Transverse colon (tissue), 4 donors: ENCODE results near the gene NME4. TPM values are rescaled to one million over a fixed set of nuclear protein-coding genes. Genes with fewer than 3 reads are reported as not detected.

Experiments used
- DNase-seq: peaks from one replicate; pipeline ENCODE4 v3.0.0-alpha.2; 2019
- H3K27ac ChIP-seq, 4 donors: fragments of 200-600 bp; sonication (generic); 2 replicates each; pipeline ENCODE4 v1.5.1; 2016 to 2018; ENCODE audit warnings: inconsistent platforms in 4 of 4
- H3K27me3 ChIP-seq: fragments of 200-600 bp; sonication (generic); 2 replicates; pipeline ENCODE4 v1.5.1; 2017; ENCODE audit warnings: inconsistent platforms
- H3K36me3 ChIP-seq, 4 donors: fragments of 200-600 bp; sonication (generic); 2 replicates each; pipeline ENCODE4 v1.5.1; 2017 to 2019; ENCODE audit warnings: inconsistent platforms in 4 of 4
- H3K4me1 ChIP-seq, 4 donors: fragments of 200-600 bp; sonication (generic); 2 replicates each; pipeline ENCODE4 v1.5.1; 2017 to 2020; ENCODE audit warnings: inconsistent platforms in 4 of 4
- H3K4me3 ChIP-seq, 4 donors: fragments of 200-600 bp; sonication (generic); 1 replicate in 1 of 4; 2 replicates in 3 of 4; pipeline versions ENCODE4 v1.5.1 to v1.6.1; 2017 to 2019; ENCODE audit warnings: inconsistent platforms in 4 of 4
- H3K9me3 ChIP-seq, 2 donors: fragments of 200-600 bp; sonication (generic); 2 replicates each; pipeline ENCODE4 v1.5.1; 2017 to 2019; ENCODE audit warnings: inconsistent platforms in 2 of 2
- EP300 ChIP-seq: sonication (generic); formaldehyde crosslinking; IDR thresholded peaks from one replicate; pipeline ENCODE4 v1.6.1; 2017; ENCODE audit warnings: antibody characterized with exemption, low read depth
- POLR2A ChIP-seq: fragments of 450-650 bp; IDR thresholded peaks from one replicate; pipeline ENCODE4 v1.6.1; 2016; ENCODE audit warnings: antibody characterized with exemption, mild to moderate bottlenecking, moderate library complexity
- POLR2AphosphoS5 ChIP-seq, 3 donors: sonication (generic); formaldehyde crosslinking; IDR thresholded peaks; one replicate each; pipeline ENCODE4 v1.6.1; 2016; ENCODE audit warnings: antibody characterized with exemption in 3 of 3
- WGBS, 2 donors: methylation state at CpG; one replicate each; pipeline ENCODE4 v1.1.5; 2018; ENCODE audit warnings: low coverage in 1 of 2; 5-methylcytosine and 5-hydroxymethylcytosine counted together
- in situ Hi-C, 4 donors: fragments of 200-750 bp; cut with MboI; loops; one replicate each; pipeline versions ENCODE4 v1.15.0 to v1.15.1; 2017; ENCODE audit warnings: low sequenced_read_pairs in 3 of 4, low pct_ligation_motif_present in 1 of 4, low pct_unique_long_range_greater_than_20kb in 1 of 4
- intact Hi-C: fragments of 100-400 bp; cut with DNase I; formaldehyde crosslinking; loops from one replicate; pipeline ENCODE4 v1.15.1; 2023; ENCODE audit warnings: low total_unique reads
- total RNA-seq, 4 donors: library from RNA; depleted of rRNA; stranded (reverse); fragments of >200 nt; gene quantifications; one replicate each; pipeline ENCODE4 v1.1.0, GENCODE V29; 2016
- TF ChIP-seq, protein P1 (sequence below), 5 experiments: fragments of 200-600 bp in 3 of 5; fragments of 450-650 bp in 2 of 5; sonication (generic) in 3 of 5; IDR thresholded peaks; 1 replicate in 2 of 5; 2 replicates in 3 of 5; pipeline ENCODE4 v1.5.1; 2016 to 2017; ENCODE audit warnings: antibody characterized with exemption in 5 of 5, inconsistent platforms in 3 of 5, mild to moderate bottlenecking in 2 of 5, moderate library complexity in 1 of 5

NME4 gene
- total RNA-seq, 4 donors from 2014 or later: 37.5 to 82.3 (median 58.1) TPM

DNA sequence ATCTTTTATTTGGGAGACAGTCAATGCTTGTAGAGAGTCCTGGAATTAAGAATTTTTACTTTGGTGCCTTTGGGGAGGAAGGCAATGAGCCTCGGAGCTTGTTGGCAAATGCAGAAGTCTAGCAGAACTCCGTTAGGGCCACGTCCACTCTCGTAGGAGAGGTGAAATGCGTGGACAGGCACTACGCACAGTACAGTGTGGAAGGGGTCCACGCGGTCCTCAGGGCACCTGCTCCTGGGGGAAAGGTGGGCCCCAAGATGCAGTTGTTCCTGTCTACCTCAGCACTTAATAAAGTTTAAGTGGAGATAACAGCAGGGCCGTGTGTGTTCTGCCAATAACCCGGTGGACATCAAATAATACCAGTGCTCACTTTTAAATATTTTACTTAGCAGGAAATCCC, 30.3 kb downstream of the NME4 start:
- intact Hi-C loops (no loop called here), in situ Hi-C loops (no loop called here)
- 67% methylated on average over 10 of the region's 10 CpGs; no CpG with 5 or more reads in 1 of the 2 donors for WGBS, 2 donors
- Histone ChIP-seq H3K9me3 (no peaks in the 10 kb centered on the region), H3K4me3 (peak overlapping the region in 2 of 4 donors; percentile 56 to 57), H3K4me1 (peaks cover 10 to 41% (median 26%) of the 10 kb centered on the region in 4 donors), H3K36me3 (no peaks in the 10 kb centered on the region), H3K27me3 (peaks cover 9% of the 10 kb centered on the region), H3K27ac (no peak overlapping the region)
- DNase-seq: no peak
- TF ChIP-seq, protein P1, sequence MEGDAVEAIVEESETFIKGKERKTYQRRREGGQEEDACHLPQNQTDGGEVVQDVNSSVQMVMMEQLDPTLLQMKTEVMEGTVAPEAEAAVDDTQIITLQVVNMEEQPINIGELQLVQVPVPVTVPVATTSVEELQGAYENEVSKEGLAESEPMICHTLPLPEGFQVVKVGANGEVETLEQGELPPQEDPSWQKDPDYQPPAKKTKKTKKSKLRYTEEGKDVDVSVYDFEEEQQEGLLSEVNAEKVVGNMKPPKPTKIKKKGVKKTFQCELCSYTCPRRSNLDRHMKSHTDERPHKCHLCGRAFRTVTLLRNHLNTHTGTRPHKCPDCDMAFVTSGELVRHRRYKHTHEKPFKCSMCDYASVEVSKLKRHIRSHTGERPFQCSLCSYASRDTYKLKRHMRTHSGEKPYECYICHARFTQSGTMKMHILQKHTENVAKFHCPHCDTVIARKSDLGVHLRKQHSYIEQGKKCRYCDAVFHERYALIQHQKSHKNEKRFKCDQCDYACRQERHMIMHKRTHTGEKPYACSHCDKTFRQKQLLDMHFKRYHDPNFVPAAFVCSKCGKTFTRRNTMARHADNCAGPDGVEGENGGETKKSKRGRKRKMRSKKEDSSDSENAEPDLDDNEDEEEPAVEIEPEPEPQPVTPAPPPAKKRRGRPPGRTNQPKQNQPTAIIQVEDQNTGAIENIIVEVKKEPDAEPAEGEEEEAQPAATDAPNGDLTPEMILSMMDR (IDR thresholded peaks at IDR 0.05): no peak
- TF ChIP-seq EP300: no peak
- no peak for TF ChIP-seq POLR2A

DNA sequence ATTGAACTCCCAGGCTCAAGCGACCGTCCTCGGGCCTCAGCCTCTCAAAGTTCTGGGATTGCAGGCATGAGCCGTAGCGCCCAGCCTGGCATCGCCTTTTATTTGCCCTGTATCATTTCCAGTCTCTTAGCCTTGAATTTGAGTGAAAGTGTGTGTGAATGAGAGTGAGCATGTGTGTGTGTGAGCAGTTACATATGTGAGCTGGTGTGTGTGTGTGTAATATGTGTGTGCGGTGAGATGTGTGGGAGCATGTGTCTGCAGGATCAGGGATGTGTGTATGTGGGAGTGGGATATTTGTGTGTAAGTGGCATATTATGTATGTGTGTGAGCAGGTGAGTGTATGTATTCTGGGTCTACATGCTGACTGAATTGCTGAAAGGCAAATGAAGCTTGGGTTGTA, 33.9 kb downstream of the NME4 start:
- TF ChIP-seq POLR2A: no peak
- TF ChIP-seq, protein P1 (IDR thresholded peaks at IDR 0.05): no peak
- TF ChIP-seq EP300: no peak
- no peak for TF ChIP-seq POLR2AphosphoS5 (IDR thresholded peaks at IDR 0.05)
- Histone ChIP-seq H3K27ac (no peak overlapping the region), H3K36me3 (no peaks in the 10 kb centered on the region), H3K4me3 (no peak overlapping the region), H3K9me3 (no peaks in the 10 kb centered on the region), H3K4me1 (peaks cover 0 to 22% (median 8%) of the 10 kb centered on the region in 4 donors), H3K27me3 (no peaks in the 10 kb centered on the region)
- DNase-seq: no peak
- in situ Hi-C loops (no loop called here), intact Hi-C loops (loop anchor here (10.0 kb wide), 1 partner anchor 1614 kb away; the partner anchor contains the start of genes NTHL1 and TSC2)
- 90 to 95% methylated on average over 4 to 7 of the region's 7 CpGs for WGBS, 2 donors

DNA sequence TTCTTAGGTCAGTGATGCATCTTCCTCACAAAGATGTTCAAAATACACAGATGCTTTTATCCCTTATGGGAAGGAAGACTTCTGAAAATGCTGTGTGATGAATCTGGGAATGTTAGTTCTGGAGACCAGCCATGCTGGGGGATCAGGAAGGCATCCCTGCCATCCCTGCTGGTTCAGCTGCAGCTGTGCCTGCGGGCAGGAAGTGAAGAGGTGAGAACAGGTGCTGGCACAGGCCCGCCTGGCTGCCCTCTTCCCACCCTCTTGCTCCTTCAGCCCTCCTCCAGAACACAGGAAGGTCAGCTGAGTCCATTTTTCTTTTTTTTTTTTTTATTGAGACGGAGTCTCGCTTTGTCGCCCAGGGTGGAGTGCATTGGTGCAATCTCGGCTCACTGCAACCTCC, 43.6 kb downstream of the NME4 start:
- H3K4me3 ChIP-seq: no peak overlapping the region
- no peaks in the 10 kb centered on the region for H3K27me3 ChIP-seq
- in situ Hi-C loops (loop anchor here in 1 of 4 donors (10.0 kb wide), 1 partner anchor 54 kb away; no protein-coding TSS in a partner anchor), intact Hi-C loops (no loop called here)
- no peaks in the 10 kb centered on the region for H3K36me3 ChIP-seq
- no peak for DNase-seq
- H3K27ac ChIP-seq: no peak overlapping the region
- no peaks in the 10 kb centered on the region for H3K9me3 ChIP-seq
- TF ChIP-seq, protein P1 (IDR thresholded peaks at IDR 0.05): no peak
- no peak for TF ChIP-seq EP300
- TF ChIP-seq POLR2A: no peak
- no peak for TF ChIP-seq POLR2AphosphoS5 (IDR thresholded peaks at IDR 0.05)
- H3K4me1 ChIP-seq: no peaks in the 10 kb centered on the region
- WGBS, 2 donors: 90% methylated on average over 6 of the region's 6 CpGs; no CpG with 5 or more reads in 1 of the 2 donors

DNA sequence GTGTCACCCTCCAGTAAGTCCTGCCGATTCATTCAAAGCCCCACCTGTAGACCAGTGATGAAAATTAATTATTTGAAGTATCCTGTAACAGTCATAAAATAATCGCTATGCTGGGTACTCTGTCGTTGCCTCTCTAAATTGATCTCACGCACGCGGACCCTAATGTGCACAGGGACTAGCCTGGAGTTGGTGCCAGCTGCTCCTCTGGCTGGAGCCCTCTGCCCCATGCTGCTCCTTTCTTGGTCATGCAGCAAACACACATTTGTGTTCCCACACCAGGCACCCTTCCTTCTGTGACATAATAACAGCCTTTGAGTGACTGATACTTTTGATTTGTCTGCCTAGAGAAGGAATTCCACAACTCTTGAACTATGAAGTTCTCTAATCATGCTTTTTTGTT, 44.4 kb downstream of the NME4 start:
- Histone ChIP-seq H3K27me3 (no peaks in the 10 kb centered on the region), H3K36me3 (no peaks in the 10 kb centered on the region), H3K27ac (no peak overlapping the region), H3K9me3 (no peaks in the 10 kb centered on the region), H3K4me3 (no peak overlapping the region), H3K4me1 (no peaks in the 10 kb centered on the region)
- no peak for DNase-seq
- TF ChIP-seq EP300 (no peak), POLR2A (no peak), POLR2AphosphoS5 (IDR thresholded peaks at IDR 0.05) (no peak)
- TF ChIP-seq, protein P1 (IDR thresholded peaks at IDR 0.05): no peak
- in situ Hi-C loops: loop anchor here in 1 of 4 donors (10.0 kb wide), 1 partner anchor 53 kb away; no protein-coding TSS in a partner anchor
- intact Hi-C loops: no loop called here
- WGBS, 2 donors: 80 to 98% methylated on average over 2 to 6 of the region's 6 CpGs
